DLD1 (cell line): ENCODE measurements around the gene COBLL1.

Experiments used
- in situ Hi-C: cut with HindIII; loops from 2 replicates; pipeline ENCODE4 v1.10.0; 2017; ENCODE audit warnings: low sequenced_read_pairs

Gene COBLL1

DNA sequence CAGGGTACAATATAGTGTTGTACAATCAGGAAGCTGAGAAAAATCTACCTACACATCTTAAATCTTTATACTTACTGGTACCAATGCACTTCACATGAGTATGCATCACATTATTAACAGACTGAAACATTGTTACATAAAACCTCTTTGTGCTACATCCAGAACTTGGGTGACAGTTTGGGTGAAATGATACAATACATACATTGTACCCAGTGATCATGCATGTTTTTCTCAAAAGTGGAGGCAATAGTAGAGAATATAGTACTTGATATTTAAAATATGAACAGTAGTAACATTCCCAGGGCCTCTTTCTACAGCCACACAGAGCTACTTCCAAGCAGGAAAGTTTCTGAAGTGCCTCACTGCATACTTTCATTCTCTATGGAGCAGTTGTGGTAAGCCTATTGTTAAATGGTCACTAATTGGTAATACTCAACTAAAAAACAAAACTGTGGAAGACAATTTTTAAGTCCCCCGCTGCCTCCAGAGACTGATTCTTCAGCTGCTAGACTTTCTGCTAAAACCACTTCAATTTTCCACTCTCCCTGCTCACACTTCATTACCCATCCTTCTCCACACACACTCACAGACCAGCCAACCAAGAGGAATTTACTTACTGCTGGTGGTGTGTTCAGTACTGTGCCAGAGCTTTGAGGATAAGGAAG is 197.5 kb downstream of the COBLL1 start:
- in situ Hi-C loops: no loop called here

DNA sequence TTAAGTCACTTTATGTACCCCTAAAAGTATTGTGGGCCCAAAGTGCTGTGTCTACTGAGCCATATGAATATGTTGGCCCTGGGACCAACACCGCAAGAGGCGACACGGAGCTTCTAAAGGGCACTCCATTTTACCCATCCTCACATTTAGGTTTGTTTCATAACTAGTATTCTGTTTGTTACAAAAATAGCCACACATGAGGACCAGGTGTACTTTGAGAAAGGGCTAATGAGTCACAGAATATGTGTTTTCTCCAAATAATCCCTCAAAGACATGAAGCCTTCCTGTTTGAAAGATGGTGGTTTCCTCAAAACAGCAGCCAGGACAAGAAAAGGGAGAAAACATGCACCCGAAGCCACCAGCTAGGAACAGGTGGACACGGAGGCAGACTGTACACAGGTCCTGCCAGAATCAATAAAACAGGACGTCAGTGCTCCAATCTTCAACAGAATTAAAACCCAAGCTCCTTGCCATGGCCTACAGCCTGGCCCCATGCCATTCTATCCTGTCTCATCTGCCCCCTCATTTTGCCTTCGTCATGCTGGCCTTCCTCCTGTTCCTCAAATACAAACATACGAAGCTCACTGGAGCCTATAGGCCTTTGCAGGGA is 198.6 kb downstream of the COBLL1 start:
- in situ Hi-C loops: no loop called here

DNA sequence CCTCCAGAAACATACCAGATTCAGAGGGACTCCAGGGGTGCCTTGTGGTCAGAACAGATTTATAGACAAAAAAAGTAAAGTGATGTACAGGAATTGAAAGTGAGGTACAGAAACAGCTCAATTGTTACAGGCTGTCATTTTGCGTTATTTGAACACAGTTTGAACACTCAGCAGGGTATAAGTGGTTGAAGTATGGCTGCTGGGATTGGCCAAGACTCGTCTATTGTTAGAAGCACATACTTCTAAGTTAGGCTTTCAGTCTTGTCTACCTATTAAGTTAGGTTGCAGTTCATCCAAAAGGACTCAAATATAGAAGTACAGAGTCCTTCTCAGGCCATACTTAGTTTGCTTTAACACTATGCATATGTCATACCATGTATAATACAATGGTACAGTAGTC is 199.4 kb downstream of the COBLL1 start:
- in situ Hi-C loops: no loop called here
